Endothelial cell of umbilical vein (primary cell): ENCODE data around the gene FBXO21. TPM values are rescaled to one million over a fixed set of nuclear protein-coding genes. Genes with fewer than 3 reads are reported as not detected.

Source experiments
- BruUV-seq: library from RNA; stranded (reverse); fragments of 400-500 nt; replicated peaks from 2 replicates; lab custom pipeline; 2021; lab: Mats Ljungman, UMichigan
- CTCF ChIA-PET: fragments of 300-600, 350-600 bp; sonication (Branson Sonifier 250); formaldehyde crosslinking; loops from one replicate; lab custom pipeline; 2021; ENCODE audit warnings: antibody characterized with exemption, inconsistent platforms; lab: Charles Lee
- POLR2A ChIA-PET: fragments of 300-600, 350-600 bp; sonication (Branson Sonifier 250); formaldehyde crosslinking; loops from one replicate; lab custom pipeline; 2021; ENCODE audit warnings: antibody characterized with exemption, inconsistent platforms; lab: Charles Lee
- DNase-seq: peaks from one replicate; pipeline ENCODE4 v3.0.0-alpha.2; 2011; ENCODE audit warnings: low read depth, low spot score
- FAIRE-seq: peaks from 2 replicates; lab custom pipeline; 2011; peaks lifted over from hg19 to GRCh38; lab: Jason Lieb, UNC
- H2AFZ ChIP-seq: 2 replicates; pipeline ENCODE4 v1.6.0; 2012; ENCODE audit warnings: low read depth, low read length, control low read depth, inconsistent platforms
- H3K27ac ChIP-seq: 2 replicates; pipeline ENCODE4 v1.5.1; 2011; ENCODE audit warnings: low read depth, mild to moderate bottlenecking, control low read depth, low read length, moderate library complexity; ENCODE audit not compliant: insufficient read depth
- H3K27me3 ChIP-seq, 2 experiments: 2 replicates each; pipeline versions ENCODE4 v1.6.0 to v1.6.1; 2011; ENCODE audit warnings: low read length in 2 of 2, mixed read lengths in 1 of 2; ENCODE audit not compliant: control insufficient read depth in 2 of 2, insufficient read depth in 2 of 2
- H3K36me3 ChIP-seq, 2 experiments: 2 replicates in 1 of 2; 3 replicates in 1 of 2; pipeline ENCODE4 v1.5.1; 2011; ENCODE audit warnings: low read length in 2 of 2, mild to moderate bottlenecking in 1 of 2, moderate library complexity in 1 of 2; ENCODE audit not compliant: control insufficient read depth in 2 of 2, insufficient read depth in 2 of 2; ENCODE audit errors: extremely low read depth in 1 of 2
- H3K4me1 ChIP-seq: 3 replicates; pipeline ENCODE4 v1.5.1; 2011; ENCODE audit warnings: mild to moderate bottlenecking, low read length; ENCODE audit not compliant: control insufficient read depth, insufficient read depth; ENCODE audit errors: extremely low read depth
- H3K4me2 ChIP-seq: 2 replicates; pipeline ENCODE4 v1.6.1; 2011; ENCODE audit warnings: low read length, control low read depth, mixed read lengths; ENCODE audit not compliant: insufficient read depth
- H3K4me3 ChIP-seq, 3 experiments: fragments of 200-600 bp in 1 of 3; sonication (generic), shearing (Covaris generic) in 1 of 3; replicated peaks in 1 of 3; 2 replicates each; pipeline ENCODE4 v1.5.1; 2011 to 2016; ENCODE audit warnings: control low read depth in 3 of 3, low read length in 3 of 3, mild to moderate bottlenecking in 2 of 3, inconsistent platforms in 1 of 3, low read depth in 1 of 3, moderate library complexity in 1 of 3; ENCODE audit not compliant: insufficient read depth in 1 of 3
- H3K79me2 ChIP-seq: 2 replicates; pipeline ENCODE4 v1.6.0; 2012; ENCODE audit warnings: low read length, inconsistent platforms; ENCODE audit not compliant: control insufficient read depth, insufficient read depth
- H3K9ac ChIP-seq: replicated peaks from 2 replicates; pipeline ENCODE3; 2011; ENCODE audit warnings: low read length, control low read depth; ENCODE audit not compliant: insufficient read depth; ENCODE audit errors: extremely low read depth
- H3K9me1 ChIP-seq: replicated peaks from 3 replicates; pipeline ENCODE4 v1.6.0; 2011; ENCODE audit warnings: mild to moderate bottlenecking, low read length; ENCODE audit not compliant: control insufficient read depth, insufficient read depth; ENCODE audit errors: extremely low read depth
- H3K9me3 ChIP-seq: replicated peaks from 2 replicates; pipeline ENCODE4 v1.5.1; 2012; ENCODE audit warnings: low read length, inconsistent platforms; ENCODE audit not compliant: control insufficient read depth, insufficient read depth
- H4K20me1 ChIP-seq: replicated peaks from 2 replicates; pipeline ENCODE3; 2011; ENCODE audit warnings: mild to moderate bottlenecking, low read length; ENCODE audit not compliant: control insufficient read depth, insufficient read depth; ENCODE audit errors: extremely low read depth
- CTCF ChIP-seq, 2 donors: IDR thresholded peaks; 1 replicate in 1 of 2; 2 replicates in 1 of 2; pipeline ENCODE4 v1.5.1; 2011; ENCODE audit warnings: low read length in 2 of 2, mild to moderate bottlenecking in 2 of 2, moderate library complexity in 2 of 2, control low read depth in 1 of 2, inconsistent platforms in 1 of 2, low read depth in 1 of 2; ENCODE audit not compliant: insufficient read depth in 1 of 2; ENCODE audit errors: extremely low read depth in 1 of 2
- EZH2 ChIP-seq: IDR thresholded peaks from 2 replicates; pipeline ENCODE4 v1.6.1; 2012; ENCODE audit warnings: borderline replicate concordance, low read depth, mild to moderate bottlenecking, moderate library complexity, low read length, inconsistent platforms; ENCODE audit not compliant: severe bottlenecking
- FOS ChIP-seq: IDR thresholded peaks from 2 replicates; pipeline ENCODE4 v1.6.1; 2011; ENCODE audit warnings: mild to moderate bottlenecking, low read length, moderate library complexity, borderline replicate concordance; ENCODE audit not compliant: insufficient read depth
- GATA2 ChIP-seq: IDR thresholded peaks from 2 replicates; pipeline ENCODE4 v1.7.0; 2011; ENCODE audit warnings: low read depth, mild to moderate bottlenecking, moderate library complexity, mixed read lengths, low read length; ENCODE audit not compliant: insufficient read length, insufficient read depth
- JUN ChIP-seq: IDR thresholded peaks from 2 replicates; pipeline ENCODE4 v1.6.1; 2011; ENCODE audit warnings: borderline replicate concordance, low read depth; ENCODE audit not compliant: insufficient read length, insufficient read depth
- MYC ChIP-seq: IDR thresholded peaks from one replicate; pipeline ENCODE4 v1.6.1; 2011; ENCODE audit warnings: mild to moderate bottlenecking, low read depth, low read length
- POLR2A ChIP-seq: IDR thresholded peaks from 2 replicates; pipeline ENCODE4 v1.6.1; 2012; ENCODE audit warnings: low read depth, mild to moderate bottlenecking, control low read depth, low read length
- POLR2AphosphoS5 ChIP-seq: IDR thresholded peaks from 2 replicates; pipeline ENCODE4 v1.6.1; 2012; ENCODE audit warnings: low read depth, mild to moderate bottlenecking, control low read depth, low read length, moderate library complexity; ENCODE audit not compliant: insufficient read depth
- dilution Hi-C: fragments of 300-500 bp; cut with MboI; formaldehyde crosslinking; loops from one replicate; pipeline ENCODE4 v1.15.0; 2019; ENCODE audit warnings: low sequenced_read_pairs; ENCODE audit not compliant: extremely low pct_ligation_motif_present
- intact Hi-C: fragments of 100-400 bp; cut with micrococcal nuclease; formaldehyde crosslinking; loops from one replicate; pipeline ENCODE4 v1.10.0; 2022
- polyA plus RNA-seq, 4 experiments: library from polyadenylated mRNA; depleted of rRNA in 3 of 4; stranded (reverse) in 3 of 4; unstranded in 1 of 4; fragments of >200 nt; gene quantifications; 2 replicates each; pipeline versions ENCODE4 v1.2.1 to v1.2.3, GENCODE V29; 2011 to 2012; ENCODE audit warnings: missing spikeins in 1 of 4
- total RNA-seq: library from RNA; stranded (reverse); gene quantifications from 2 replicates; pipeline ENCODE4 v1.2.3, GENCODE V29; 2021
- TF ChIP-seq, protein P1 (sequence below): IDR thresholded peaks from 2 replicates; pipeline ENCODE4 v1.6.1; 2011; ENCODE audit not compliant: insufficient read depth, insufficient read length

The FBXO21 gene
- total and polyA plus RNA-seq, 2 donors (not counting 3 experiments of a cell fraction or from before 2014, with no cell fraction given), result 41.6 to 66.7 TPM

- TF ChIP-seq GATA2, result no peak
- TF ChIP-seq MYC, result no peak
- no peak for TF ChIP-seq FOS
- no peak for TF ChIP-seq POLR2AphosphoS5
- no peak for TF ChIP-seq CTCF (IDR thresholded peaks at IDR 0.05; ENCODE audit: extremely low read depth in 1 of 2, insufficient read depth in 1 of 2, low read depth in 1 of 2, low read length in 2 of 2)
- no peak for TF ChIP-seq POLR2A
- no peak for TF ChIP-seq EZH2
- TF ChIP-seq, protein P1, sequence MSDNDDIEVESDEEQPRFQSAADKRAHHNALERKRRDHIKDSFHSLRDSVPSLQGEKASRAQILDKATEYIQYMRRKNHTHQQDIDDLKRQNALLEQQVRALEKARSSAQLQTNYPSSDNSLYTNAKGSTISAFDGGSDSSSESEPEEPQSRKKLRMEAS, result no peak
- TF ChIP-seq JUN, result no peak
- Histone ChIP-seq H3K27me3 (peaks cover 0 to 2% of the 10 kb centered on the region in 2 experiments), H2AFZ (no peak overlapping the region), H3K4me2 (no peak overlapping the region), H3K9ac (no peak overlapping the region), H3K36me3 (no peaks in the 10 kb centered on the region), H3K4me1 (no peaks in the 10 kb centered on the region), H3K27ac (no peak overlapping the region), H3K79me2 (no peaks in the 10 kb centered on the region), H3K9me3 (no peaks in the 10 kb centered on the region), H3K4me3 (no peak overlapping the region), H3K9me1 (no peaks in the 10 kb centered on the region), H4K20me1 (no peaks in the 10 kb centered on the region)
- intact Hi-C loops, result no loop called here
- POLR2A ChIA-PET, result no interaction called here
- CTCF ChIA-PET, result interaction anchor here (1.2 kb wide), 1 partner anchor 149 kb away, joined by 4 read pairs; no protein-coding TSS in a partner anchor
- dilution Hi-C loops, result no loop called here
- DNase-seq (no peak), FAIRE-seq (no peak)
- no TSS peak for BruUV-seq
Measured at GRCh38 chr12:117218149-117218548, 27.9 kb upstream of the FBXO21 start.
